GM23338 (cell line): ENCODE data around the gene AQP4. TPM values are rescaled to one million over a fixed set of nuclear protein-coding genes. Genes with fewer than 3 reads are reported as not detected.
A peak's percentile ranks its signal among the peaks of the same experiment; 100 is the strongest.

Experiments used
- ATAC-seq: fragments of 200-7000 bp; cut with Tn5 transposase; 3 replicates; pipeline ENCODE4 v1.9.1; 2020
- DNase-seq: peaks from one replicate; pipeline ENCODE4 v3.0.0-alpha.2; 2015; ENCODE audit warnings: low spot score
- H2AFZ ChIP-seq: fragments of 200-600 bp; sonication (generic); 2 replicates; pipeline ENCODE4 v1.8.0; 2016; ENCODE audit warnings: antibody characterized with exemption, mild to moderate bottlenecking, moderate library complexity
- H3F3A ChIP-seq: fragments of 200-600 bp; sonication (generic); replicated peaks from 2 replicates; pipeline ENCODE4 v1.8.0; 2017; ENCODE audit warnings: antibody characterized with exemption, mixed run types, low read depth
- H3K27ac ChIP-seq: fragments of 200-600 bp; sonication (generic); 2 replicates; pipeline ENCODE4 v1.6.1; 2016; ENCODE audit warnings: low read depth
- H3K27me3 ChIP-seq: fragments of 200-600 bp; sonication (generic); 2 replicates; pipeline ENCODE4 v1.8.0; 2016; ENCODE audit warnings: mild to moderate bottlenecking, mixed run types, moderate library complexity; ENCODE audit not compliant: insufficient read depth
- H3K36me3 ChIP-seq: fragments of 200-600 bp; sonication (generic); 2 replicates; pipeline ENCODE4 v1.8.0; 2016; ENCODE audit warnings: mild to moderate bottlenecking; ENCODE audit not compliant: insufficient read depth
- H3K4me1 ChIP-seq: fragments of 200-600 bp; sonication (generic); 2 replicates; pipeline ENCODE4 v1.8.0; 2016; ENCODE audit warnings: mild to moderate bottlenecking, moderate library complexity; ENCODE audit not compliant: insufficient read depth
- H3K4me2 ChIP-seq: fragments of 200-600 bp; sonication (generic); 2 replicates; pipeline ENCODE4 v1.7.1; 2017; ENCODE audit warnings: mixed run types
- H3K4me3 ChIP-seq: fragments of 200-600 bp; sonication (generic); 2 replicates; pipeline ENCODE4 v1.6.1; 2016; ENCODE audit warnings: mixed run types
- H3K79me2 ChIP-seq: fragments of 200-600 bp; sonication (generic); replicated peaks from 2 replicates; pipeline ENCODE4 v1.8.0; 2017; ENCODE audit warnings: mild to moderate bottlenecking; ENCODE audit not compliant: insufficient read depth
- H3K9me2 ChIP-seq: fragments of 200-600 bp; sonication (generic); 2 replicates; pipeline ENCODE4 v1.8.0; 2017; ENCODE audit not compliant: insufficient read depth
- H4K20me1 ChIP-seq: fragments of 200-600 bp; sonication (generic); replicated peaks from 2 replicates; pipeline ENCODE4 v1.8.0; 2017; ENCODE audit warnings: mild to moderate bottlenecking; ENCODE audit not compliant: insufficient read depth
- H3K27ac Mint-ChIP-seq: 2 replicates; pipeline ENCODE4 v1.8.0; 2020; ENCODE audit warnings: inconsistent platforms, mild to moderate bottlenecking, moderate library complexity, mixed read lengths
- H3K27me3 Mint-ChIP-seq: 3 replicates; pipeline ENCODE4 v1.8.0; 2022; ENCODE audit warnings: low read depth, mild to moderate bottlenecking, moderate library complexity, mixed read lengths, inconsistent platforms; ENCODE audit not compliant: insufficient read depth, poor library complexity
- H3K36me3 Mint-ChIP-seq: 3 replicates; pipeline ENCODE4 v1.8.0; 2021; ENCODE audit warnings: low read depth, mild to moderate bottlenecking, inconsistent platforms, moderate library complexity, mixed read lengths
- H3K4me1 Mint-ChIP-seq: 3 replicates; pipeline ENCODE4 v1.8.0; 2020; ENCODE audit warnings: mild to moderate bottlenecking, inconsistent platforms, mixed read lengths
- H3K4me3 Mint-ChIP-seq: 3 replicates; pipeline ENCODE4 v1.8.0; 2021; ENCODE audit warnings: moderate library complexity, mild to moderate bottlenecking, inconsistent platforms, mixed read lengths
- H3K9me3 Mint-ChIP-seq: 3 replicates; pipeline ENCODE4 v1.8.0; 2020; ENCODE audit warnings: moderate library complexity, mild to moderate bottlenecking, inconsistent platforms, mixed read lengths
- CREB1 ChIP-seq: fragments of 250-450 bp; sonication (Bioruptor Pico); IDR thresholded peaks from 2 replicates; pipeline ENCODE4 v1.5.0; 2020; ENCODE audit warnings: low read depth, mild to moderate bottlenecking, moderate library complexity
- EZH2phosphoT487 ChIP-seq: fragments of 200-600 bp; sonication (generic); IDR thresholded peaks from one replicate; pipeline ENCODE4 v1.8.1; 2018; ENCODE audit warnings: antibody characterized with exemption; ENCODE audit not compliant: unreplicated experiment
- REST ChIP-seq: IDR thresholded peaks from one replicate; pipeline ENCODE4 v1.6.1; 2018; ENCODE audit warnings: antibody characterized with exemption; ENCODE audit not compliant: unreplicated experiment
- STAT1 ChIP-seq: IDR thresholded peaks from one replicate; pipeline ENCODE4 v1.6.1; 2016; ENCODE audit warnings: antibody characterized with exemption; ENCODE audit not compliant: unreplicated experiment
- polyA plus RNA-seq: library from polyadenylated mRNA; unstranded; fragments of >200 nt; fragmentation: Nextera tagmentation; extraction: Ambion mirVana; gene quantifications from 2 replicates; pipeline ENCODE4 v1.2.1, GENCODE V29; 2016
- total RNA-seq: library from RNA; depleted of rRNA; stranded (reverse); fragments of >200 nt; shearing (Covaris generic); gene quantifications from 2 replicates; pipeline ENCODE4 v1.2.3, GENCODE V29; 2014
- TF ChIP-seq, protein P1 (sequence below), 2 experiments: fragments of 200-600 bp in 1 of 2; sonication (generic) in 1 of 2; conservative IDR thresholded peaks; 2 replicates each; pipeline versions ENCODE4 v1.5.1 to v1.6.1; 2016 to 2017; ENCODE audit warnings: antibody characterized with exemption in 2 of 2, low read depth in 2 of 2, mild to moderate bottlenecking in 2 of 2, moderate library complexity in 1 of 2
- TF ChIP-seq, protein P2 (sequence below): fragments of 250-450 bp; sonication (Bioruptor Pico); IDR thresholded peaks from 2 replicates; pipeline ENCODE4 v1.5.0; 2020; ENCODE audit warnings: mild to moderate bottlenecking, moderate library complexity

AQP4 gene
- total and polyA plus RNA-seq, 2 experiments from 2014 or later = 1.1 to 3.8 TPM

- H3K4me2 ChIP-seq = no peak overlapping the region
- TF ChIP-seq STAT1 = no peak
- TF ChIP-seq, protein P1, sequence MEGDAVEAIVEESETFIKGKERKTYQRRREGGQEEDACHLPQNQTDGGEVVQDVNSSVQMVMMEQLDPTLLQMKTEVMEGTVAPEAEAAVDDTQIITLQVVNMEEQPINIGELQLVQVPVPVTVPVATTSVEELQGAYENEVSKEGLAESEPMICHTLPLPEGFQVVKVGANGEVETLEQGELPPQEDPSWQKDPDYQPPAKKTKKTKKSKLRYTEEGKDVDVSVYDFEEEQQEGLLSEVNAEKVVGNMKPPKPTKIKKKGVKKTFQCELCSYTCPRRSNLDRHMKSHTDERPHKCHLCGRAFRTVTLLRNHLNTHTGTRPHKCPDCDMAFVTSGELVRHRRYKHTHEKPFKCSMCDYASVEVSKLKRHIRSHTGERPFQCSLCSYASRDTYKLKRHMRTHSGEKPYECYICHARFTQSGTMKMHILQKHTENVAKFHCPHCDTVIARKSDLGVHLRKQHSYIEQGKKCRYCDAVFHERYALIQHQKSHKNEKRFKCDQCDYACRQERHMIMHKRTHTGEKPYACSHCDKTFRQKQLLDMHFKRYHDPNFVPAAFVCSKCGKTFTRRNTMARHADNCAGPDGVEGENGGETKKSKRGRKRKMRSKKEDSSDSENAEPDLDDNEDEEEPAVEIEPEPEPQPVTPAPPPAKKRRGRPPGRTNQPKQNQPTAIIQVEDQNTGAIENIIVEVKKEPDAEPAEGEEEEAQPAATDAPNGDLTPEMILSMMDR (conservative IDR thresholded peaks at IDR 0.05; ENCODE audit: low read depth in 2 of 2) = no peak
- no peak for TF ChIP-seq REST
- TF ChIP-seq, protein P2, sequence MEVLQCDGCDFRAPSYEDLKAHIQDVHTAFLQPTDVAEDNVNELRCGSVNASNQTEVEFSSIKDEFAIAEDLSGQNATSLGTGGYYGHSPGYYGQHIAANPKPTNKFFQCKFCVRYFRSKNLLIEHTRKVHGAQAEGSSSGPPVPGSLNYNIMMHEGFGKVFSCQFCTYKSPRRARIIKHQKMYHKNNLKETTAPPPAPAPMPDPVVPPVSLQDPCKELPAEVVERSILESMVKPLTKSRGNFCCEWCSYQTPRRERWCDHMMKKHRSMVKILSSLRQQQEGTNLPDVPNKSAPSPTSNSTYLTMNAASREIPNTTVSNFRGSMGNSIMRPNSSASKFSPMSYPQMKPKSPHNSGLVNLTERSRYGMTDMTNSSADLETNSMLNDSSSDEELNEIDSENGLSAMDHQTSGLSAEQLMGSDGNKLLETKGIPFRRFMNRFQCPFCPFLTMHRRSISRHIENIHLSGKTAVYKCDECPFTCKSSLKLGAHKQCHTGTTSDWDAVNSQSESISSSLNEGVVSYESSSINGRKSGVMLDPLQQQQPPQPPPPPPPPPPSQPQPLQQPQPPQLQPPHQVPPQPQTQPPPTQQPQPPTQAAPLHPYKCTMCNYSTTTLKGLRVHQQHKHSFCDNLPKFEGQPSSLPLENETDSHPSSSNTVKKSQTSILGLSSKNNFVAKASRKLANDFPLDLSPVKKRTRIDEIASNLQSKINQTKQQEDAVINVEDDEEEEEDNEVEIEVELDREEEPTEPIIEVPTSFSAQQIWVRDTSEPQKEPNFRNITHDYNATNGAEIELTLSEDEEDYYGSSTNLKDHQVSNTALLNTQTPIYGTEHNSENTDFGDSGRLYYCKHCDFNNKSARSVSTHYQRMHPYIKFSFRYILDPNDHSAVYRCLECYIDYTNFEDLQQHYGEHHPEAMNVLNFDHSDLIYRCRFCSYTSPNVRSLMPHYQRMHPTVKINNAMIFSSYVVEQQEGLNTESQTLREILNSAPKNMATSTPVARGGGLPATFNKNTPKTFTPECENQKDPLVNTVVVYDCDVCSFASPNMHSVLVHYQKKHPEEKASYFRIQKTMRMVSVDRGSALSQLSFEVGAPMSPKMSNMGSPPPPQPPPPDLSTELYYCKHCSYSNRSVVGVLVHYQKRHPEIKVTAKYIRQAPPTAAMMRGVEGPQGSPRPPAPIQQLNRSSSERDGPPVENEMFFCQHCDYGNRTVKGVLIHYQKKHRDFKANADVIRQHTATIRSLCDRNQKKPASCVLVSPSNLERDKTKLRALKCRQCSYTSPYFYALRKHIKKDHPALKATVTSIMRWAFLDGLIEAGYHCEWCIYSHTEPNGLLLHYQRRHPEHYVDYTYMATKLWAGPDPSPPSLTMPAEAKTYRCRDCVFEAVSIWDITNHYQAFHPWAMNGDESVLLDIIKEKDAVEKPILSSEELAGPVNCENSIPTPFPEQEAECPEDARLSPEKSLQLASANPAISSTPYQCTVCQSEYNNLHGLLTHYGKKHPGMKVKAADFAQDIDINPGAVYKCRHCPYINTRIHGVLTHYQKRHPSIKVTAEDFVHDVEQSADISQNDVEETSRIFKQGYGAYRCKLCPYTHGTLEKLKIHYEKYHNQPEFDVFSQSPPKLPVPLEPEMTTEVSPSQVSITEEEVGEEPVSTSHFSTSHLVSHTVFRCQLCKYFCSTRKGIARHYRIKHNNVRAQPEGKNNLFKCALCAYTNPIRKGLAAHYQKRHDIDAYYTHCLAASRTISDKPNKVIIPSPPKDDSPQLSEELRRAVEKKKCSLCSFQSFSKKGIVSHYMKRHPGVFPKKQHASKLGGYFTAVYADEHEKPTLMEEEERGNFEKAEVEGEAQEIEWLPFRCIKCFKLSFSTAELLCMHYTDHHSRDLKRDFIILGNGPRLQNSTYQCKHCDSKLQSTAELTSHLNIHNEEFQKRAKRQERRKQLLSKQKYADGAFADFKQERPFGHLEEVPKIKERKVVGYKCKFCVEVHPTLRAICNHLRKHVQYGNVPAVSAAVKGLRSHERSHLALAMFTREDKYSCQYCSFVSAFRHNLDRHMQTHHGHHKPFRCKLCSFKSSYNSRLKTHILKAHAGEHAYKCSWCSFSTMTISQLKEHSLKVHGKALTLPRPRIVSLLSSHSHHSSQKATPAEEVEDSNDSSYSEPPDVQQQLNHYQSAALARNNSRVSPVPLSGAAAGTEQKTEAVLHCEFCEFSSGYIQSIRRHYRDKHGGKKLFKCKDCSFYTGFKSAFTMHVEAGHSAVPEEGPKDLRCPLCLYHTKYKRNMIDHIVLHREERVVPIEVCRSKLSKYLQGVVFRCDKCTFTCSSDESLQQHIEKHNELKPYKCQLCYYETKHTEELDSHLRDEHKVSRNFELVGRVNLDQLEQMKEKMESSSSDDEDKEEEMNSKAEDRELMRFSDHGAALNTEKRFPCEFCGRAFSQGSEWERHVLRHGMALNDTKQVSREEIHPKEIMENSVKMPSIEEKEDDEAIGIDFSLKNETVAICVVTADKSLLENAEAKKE = no peak
- TF ChIP-seq EZH2phosphoT487 = no peak
- TF ChIP-seq CREB1 (CRISPR knock-in tag) = no peak
- H3K79me2 ChIP-seq = no peaks in the 10 kb centered on the region
- Mint-ChIP-seq H3K4me1 (peaks cover 12% of the 10 kb centered on the region), H3K36me3 (no peaks in the 10 kb centered on the region), H3K27me3 (peaks cover 1% of the 10 kb centered on the region), H3K9me3 (no peaks in the 10 kb centered on the region; the same call in 1 of the 3 replicates), H3K4me3 (no peak overlapping the region), H3K27ac (0 out of 2 replicates have a peak overlapping the region, but pooled peaks have one; percentile 33)
- no peaks in the 10 kb centered on the region for H4K20me1 ChIP-seq
- no peak overlapping the region for H2AFZ ChIP-seq
- no peaks in the 10 kb centered on the region for H3K4me1 ChIP-seq
- H3K36me3 ChIP-seq = no peaks in the 10 kb centered on the region
- DNase-seq = no peak
- H3K4me3 ChIP-seq = no peak overlapping the region
- ATAC-seq = no peak; the same call in 2 of the 3 replicates
- H3K9me2 ChIP-seq = peaks cover 10% of the 10 kb centered on the region; the same call in 1 of the 2 replicates
- H3K27me3 ChIP-seq = no peaks in the 10 kb centered on the region
- no peak overlapping the region; the same call in 1 of the 2 replicates for H3K27ac ChIP-seq
- no peaks in the 10 kb centered on the region for H3F3A ChIP-seq
Observed at GRCh38 chr18:26911840-26912239, 46.3 kb upstream of the AQP4 start.
